Nephron (organoid): ENCODE data around the gene PTTG1.
A peak's percentile ranks its signal among the peaks of the same experiment; 100 is the strongest.

ENCODE experiments used
- H3K27ac Mint-ChIP-seq, 3 experiments: 2 replicates each; pipeline ENCODE4 v1.8.0; 2020; ENCODE audit warnings: mixed read lengths in 3 of 3, mild to moderate bottlenecking in 2 of 3, moderate library complexity in 1 of 3
- H3K27me3 Mint-ChIP-seq: 2 replicates; pipeline ENCODE4 v1.8.0; 2021; ENCODE audit warnings: low read depth, mild to moderate bottlenecking, moderate library complexity, mixed read lengths
- H3K36me3 Mint-ChIP-seq: 2 replicates; pipeline ENCODE4 v1.8.0; 2020; ENCODE audit warnings: low read depth, mixed read lengths
- H3K4me1 Mint-ChIP-seq: 2 replicates; pipeline ENCODE4 v1.8.0; 2020; ENCODE audit warnings: mixed read lengths
- H3K4me3 Mint-ChIP-seq, 3 experiments: 2 replicates each; pipeline ENCODE4 v1.8.0; 2020; ENCODE audit warnings: mild to moderate bottlenecking in 3 of 3, mixed read lengths in 3 of 3, moderate library complexity in 2 of 3
- H3K9me3 Mint-ChIP-seq: 2 replicates; pipeline ENCODE4 v1.8.0; 2020; ENCODE audit warnings: mixed read lengths
- CTCF ChIP-seq, 3 experiments: fragments of 200-600 bp; sonication (generic); IDR thresholded peaks; one replicate each; pipeline ENCODE4 v1.5.0; 2021; ENCODE audit warnings: antibody characterized with exemption in 3 of 3; ENCODE audit not compliant: unreplicated experiment in 3 of 3

Gene PTTG1

GRCh38 chr5:160437271-160437670 lies 15.6 kb downstream of the PTTG1 start:
- H3K9me3 Mint-ChIP-seq, result no peaks in the 10 kb centered on the region
- H3K4me1 Mint-ChIP-seq, result peaks cover 21% of the 10 kb centered on the region
- peaks cover 12% of the 10 kb centered on the region for H3K27me3 Mint-ChIP-seq
- peak overlapping the region; percentile 71 to 81 (median 72) for H3K27ac Mint-ChIP-seq
- H3K36me3 Mint-ChIP-seq, result no peaks in the 10 kb centered on the region
- H3K4me3 Mint-ChIP-seq, result no peak overlapping the region
- no peak for TF ChIP-seq CTCF (IDR thresholded peaks at IDR 0.05; ENCODE audit: unreplicated experiment in 3 of 3)

GRCh38 chr5:160438316-160439204 lies 16.9 kb downstream of the PTTG1 start:
- no peaks in the 10 kb centered on the region for H3K9me3 Mint-ChIP-seq
- peaks cover 19% of the 10 kb centered on the region for H3K4me1 Mint-ChIP-seq
- H3K27ac Mint-ChIP-seq, result peak overlapping the region; percentile 53 to 77 (median 65)
- peak; percentile 56 to 64 (median 64) for TF ChIP-seq CTCF (IDR thresholded peaks at IDR 0.05; ENCODE audit: unreplicated experiment in 3 of 3)
- no peaks in the 10 kb centered on the region for H3K36me3 Mint-ChIP-seq
- H3K4me3 Mint-ChIP-seq, result peak overlapping the region; percentile 75 to 81 (median 78)
- peaks cover 12% of the 10 kb centered on the region for H3K27me3 Mint-ChIP-seq

- TF ChIP-seq CTCF (IDR thresholded peaks at IDR 0.05; ENCODE audit: unreplicated experiment in 3 of 3), result peak; percentile 92 to 97 (median 96)
- H3K36me3 Mint-ChIP-seq, result no peaks in the 10 kb centered on the region
- peak overlapping the region; percentile 75 to 81 (median 78) for H3K4me3 Mint-ChIP-seq
- peaks cover 12% of the 10 kb centered on the region for H3K27me3 Mint-ChIP-seq
- H3K27ac Mint-ChIP-seq, result peak overlapping the region; percentile 2 to 77 (median 47)
- H3K9me3 Mint-ChIP-seq, result no peaks in the 10 kb centered on the region
- peaks cover 14% of the 10 kb centered on the region for H3K4me1 Mint-ChIP-seq
Measured at GRCh38 chr5:160439205-160439600, 17.5 kb downstream of the PTTG1 start.

GRCh38 chr5:160441311-160441781 lies 19.7 kb downstream of the PTTG1 start:
- TF ChIP-seq CTCF (IDR thresholded peaks at IDR 0.05; ENCODE audit: unreplicated experiment in 3 of 3), result no peak
- H3K27me3 Mint-ChIP-seq, result peaks cover 19% of the 10 kb centered on the region
- peaks cover 10% of the 10 kb centered on the region for H3K4me1 Mint-ChIP-seq
- H3K4me3 Mint-ChIP-seq, result no peak overlapping the region
- no peaks in the 10 kb centered on the region for H3K36me3 Mint-ChIP-seq
- no peak overlapping the region for H3K27ac Mint-ChIP-seq
- H3K9me3 Mint-ChIP-seq, result no peaks in the 10 kb centered on the region

- Mint-ChIP-seq H3K4me1 (peaks cover 10% of the 10 kb centered on the region), H3K4me3 (no peak overlapping the region), H3K27ac (no peak overlapping the region), H3K9me3 (peaks cover 4% of the 10 kb centered on the region), H3K27me3 (peaks cover 21% of the 10 kb centered on the region), H3K36me3 (no peaks in the 10 kb centered on the region)
- TF ChIP-seq CTCF (IDR thresholded peaks at IDR 0.05; ENCODE audit: unreplicated experiment in 3 of 3), result no peak
Measured at GRCh38 chr5:160442824-160443431, 21.3 kb downstream of the PTTG1 start.
